Measurements from ENCODE around the gene CCL14.

The CCL14 gene

DNA sequence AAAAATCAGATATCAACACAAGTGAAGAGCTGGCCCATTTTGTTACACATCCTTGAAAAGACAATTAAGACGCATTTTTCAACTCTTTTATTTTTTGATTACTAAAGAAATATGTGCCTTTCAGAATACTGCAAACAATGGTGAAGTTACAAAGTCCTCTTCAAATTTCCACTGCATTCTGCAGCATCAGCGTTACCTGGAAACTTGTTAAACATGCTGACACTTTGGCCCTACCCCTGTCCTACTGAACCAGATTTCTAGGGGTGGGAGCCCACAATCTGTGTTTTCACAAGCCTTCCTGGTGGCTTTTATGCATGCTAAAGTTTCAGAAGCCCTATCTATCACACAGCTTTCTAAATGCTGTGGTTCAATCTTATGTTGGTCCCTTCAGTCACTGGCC is 4.5 kb upstream of the CCL14 start:
- Histone ChIP-seq H3K27ac (ENCODE audit: low read length) (no peak overlapping the region; the same call in 1 of the 2 replicates), H4K20me1 (ENCODE audit: insufficient read depth, low read length) (no peaks in the 10 kb centered on the region), H3K36me3 (replicated peaks; ENCODE audit: insufficient read depth, low read length) (no peaks in the 10 kb centered on the region), H3K27me3 (replicated peaks; ENCODE audit: insufficient read depth, low read length) (no peaks in the 10 kb centered on the region), H3K79me2 (ENCODE audit: low read length) (no peaks in the 10 kb centered on the region), H3K9me2 (replicated peaks; ENCODE audit: insufficient read depth, low read length) (no peaks in the 10 kb centered on the region), H3K9ac (ENCODE audit: low read length) (no peak overlapping the region), H3K9me3 (replicated peaks; ENCODE audit: insufficient read depth, low read length) (no peaks in the 10 kb centered on the region), H3F3A (ENCODE audit: insufficient read depth, low read length) (no peaks in the 10 kb centered on the region), H3K4me1 (ENCODE audit: low read length) (peaks cover 3% of the 10 kb centered on the region), H2AFZ (ENCODE audit: low read length) (no peak overlapping the region), H3K4me3 (ENCODE audit: low read length) (no peak overlapping the region), H3K4me2 (ENCODE audit: low read depth, low read length) (no peak overlapping the region)
- peak; percentile 16 for DNase-seq
- no peak for TF ChIP-seq EZH2 (optimal IDR thresholded peaks at IDR 0.05; ENCODE audit: low read depth, low read length)
- TF ChIP-seq, protein P1, sequence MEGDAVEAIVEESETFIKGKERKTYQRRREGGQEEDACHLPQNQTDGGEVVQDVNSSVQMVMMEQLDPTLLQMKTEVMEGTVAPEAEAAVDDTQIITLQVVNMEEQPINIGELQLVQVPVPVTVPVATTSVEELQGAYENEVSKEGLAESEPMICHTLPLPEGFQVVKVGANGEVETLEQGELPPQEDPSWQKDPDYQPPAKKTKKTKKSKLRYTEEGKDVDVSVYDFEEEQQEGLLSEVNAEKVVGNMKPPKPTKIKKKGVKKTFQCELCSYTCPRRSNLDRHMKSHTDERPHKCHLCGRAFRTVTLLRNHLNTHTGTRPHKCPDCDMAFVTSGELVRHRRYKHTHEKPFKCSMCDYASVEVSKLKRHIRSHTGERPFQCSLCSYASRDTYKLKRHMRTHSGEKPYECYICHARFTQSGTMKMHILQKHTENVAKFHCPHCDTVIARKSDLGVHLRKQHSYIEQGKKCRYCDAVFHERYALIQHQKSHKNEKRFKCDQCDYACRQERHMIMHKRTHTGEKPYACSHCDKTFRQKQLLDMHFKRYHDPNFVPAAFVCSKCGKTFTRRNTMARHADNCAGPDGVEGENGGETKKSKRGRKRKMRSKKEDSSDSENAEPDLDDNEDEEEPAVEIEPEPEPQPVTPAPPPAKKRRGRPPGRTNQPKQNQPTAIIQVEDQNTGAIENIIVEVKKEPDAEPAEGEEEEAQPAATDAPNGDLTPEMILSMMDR (IDR thresholded peaks at IDR 0.05; ENCODE audit: low read length) = no peak
- TF ChIP-seq EZH2phosphoT487 (IDR thresholded peaks at IDR 0.05; ENCODE audit: low read length) = no peak

DNA sequence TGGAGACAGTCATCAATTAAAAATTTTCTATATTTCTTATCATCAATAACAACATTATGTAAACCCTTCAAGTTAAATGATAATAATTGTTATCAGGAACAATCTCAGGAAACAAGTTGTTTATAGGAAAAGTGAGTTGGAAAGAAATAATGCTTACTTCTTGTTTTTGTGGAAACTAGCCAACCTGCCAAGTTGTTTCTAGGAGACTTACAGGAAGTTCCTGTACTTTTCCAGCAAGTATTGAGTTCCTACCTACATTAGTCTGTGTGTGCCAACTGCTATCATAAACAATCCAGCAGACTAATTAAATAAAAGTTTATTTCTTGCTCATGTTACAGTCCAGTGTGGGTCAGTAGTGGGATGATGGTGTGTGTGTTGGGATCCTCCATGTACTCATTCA is 1.6 kb upstream of the CCL14 start:
- H3K9me2 ChIP-seq (replicated peaks; ENCODE audit: insufficient read depth, low read length) = no peaks in the 10 kb centered on the region
- no peak overlapping the region for H2AFZ ChIP-seq (ENCODE audit: low read length)
- no peaks in the 10 kb centered on the region for H3K9me3 ChIP-seq (replicated peaks; ENCODE audit: insufficient read depth, low read length)
- no peak for DNase-seq
- H3F3A ChIP-seq (ENCODE audit: insufficient read depth, low read length) = no peaks in the 10 kb centered on the region
- no peak overlapping the region for H3K9ac ChIP-seq (ENCODE audit: low read length)
- H3K27ac ChIP-seq (ENCODE audit: low read length) = no peak overlapping the region
- no peaks in the 10 kb centered on the region for H4K20me1 ChIP-seq (ENCODE audit: insufficient read depth, low read length)
- TF ChIP-seq EZH2 (optimal IDR thresholded peaks at IDR 0.05; ENCODE audit: low read depth, low read length) = no peak
- no peaks in the 10 kb centered on the region for H3K36me3 ChIP-seq (replicated peaks; ENCODE audit: insufficient read depth, low read length)
- H3K4me1 ChIP-seq (ENCODE audit: low read length) = peaks cover 3% of the 10 kb centered on the region
- no peaks in the 10 kb centered on the region for H3K79me2 ChIP-seq (ENCODE audit: low read length)
- no peak overlapping the region for H3K4me3 ChIP-seq (ENCODE audit: low read length)
- H3K27me3 ChIP-seq (replicated peaks; ENCODE audit: insufficient read depth, low read length) = no peaks in the 10 kb centered on the region
- H3K4me2 ChIP-seq (ENCODE audit: low read depth, low read length) = no peak overlapping the region

GRCh38 chr17:35984140-35984539 is 2.4 kb downstream of the CCL14 start:
- TF ChIP-seq, protein P1 (IDR thresholded peaks at IDR 0.05; ENCODE audit: low read length) = no peak
- no peak for TF ChIP-seq EZH2 (optimal IDR thresholded peaks at IDR 0.05; ENCODE audit: low read depth, low read length)
- TF ChIP-seq EZH2phosphoT487 (IDR thresholded peaks at IDR 0.05; ENCODE audit: low read length) = no peak
- no peaks in the 10 kb centered on the region for H3K27me3 ChIP-seq (replicated peaks; ENCODE audit: insufficient read depth, low read length)

DNA sequence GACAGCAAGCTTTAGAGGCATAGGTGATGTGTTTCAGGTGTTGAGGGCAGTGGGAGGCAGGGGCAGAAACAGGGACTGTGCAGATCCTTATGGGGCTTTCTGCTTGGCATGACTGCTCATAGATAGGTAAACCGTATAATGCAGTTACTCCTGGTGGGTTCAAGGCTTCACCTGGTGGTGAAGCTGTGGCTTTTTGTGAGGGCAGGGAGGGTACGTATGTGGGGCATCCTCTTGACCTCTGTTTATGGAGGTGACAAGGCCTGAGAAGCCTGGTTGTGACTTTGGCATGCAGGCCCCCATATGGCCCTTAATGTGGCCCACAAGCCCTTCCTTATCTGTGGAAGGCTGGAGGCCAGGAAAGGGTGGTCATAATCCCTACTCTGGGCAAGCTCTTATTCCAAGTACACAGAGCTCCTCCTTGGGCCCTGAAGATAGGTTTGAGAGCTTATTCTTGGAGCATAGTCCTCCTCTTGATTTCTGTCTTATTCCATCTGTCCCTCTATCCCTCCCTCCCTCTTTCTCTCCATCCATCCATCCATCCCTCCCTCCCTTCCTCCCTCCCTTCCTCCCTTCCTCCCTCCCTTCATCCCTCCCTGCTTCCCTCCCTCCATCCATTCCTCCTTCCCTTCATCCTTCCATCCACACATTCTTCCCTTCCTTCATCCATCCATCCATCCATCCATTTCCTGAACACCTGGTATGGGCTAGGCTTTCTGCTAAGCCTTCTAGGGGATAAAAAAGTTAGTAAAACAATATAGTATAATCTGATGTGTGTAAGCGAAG is 3.9 kb downstream of the CCL14 start:
- Histone ChIP-seq H3K79me2 (ENCODE audit: low read length) (no peaks in the 10 kb centered on the region), H3F3A (ENCODE audit: insufficient read depth, low read length) (no peaks in the 10 kb centered on the region), H3K4me1 (ENCODE audit: low read length) (no peaks in the 10 kb centered on the region), H3K36me3 (replicated peaks; ENCODE audit: insufficient read depth, low read length) (no peaks in the 10 kb centered on the region), H3K9ac (ENCODE audit: low read length) (no peak overlapping the region), H3K27me3 (replicated peaks; ENCODE audit: insufficient read depth, low read length) (no peaks in the 10 kb centered on the region), H3K9me2 (replicated peaks; ENCODE audit: insufficient read depth, low read length) (no peaks in the 10 kb centered on the region), H2AFZ (ENCODE audit: low read length) (no peak overlapping the region), H3K9me3 (replicated peaks; ENCODE audit: insufficient read depth, low read length) (no peaks in the 10 kb centered on the region), H4K20me1 (ENCODE audit: insufficient read depth, low read length) (no peaks in the 10 kb centered on the region), H3K4me3 (ENCODE audit: low read length) (no peak overlapping the region), H3K27ac (ENCODE audit: low read length) (no peak overlapping the region), H3K4me2 (ENCODE audit: low read depth, low read length) (no peak overlapping the region)
- DNase-seq = no peak
- TF ChIP-seq EZH2 (optimal IDR thresholded peaks at IDR 0.05; ENCODE audit: low read depth, low read length) (no peak), EZH2phosphoT487 (IDR thresholded peaks at IDR 0.05; ENCODE audit: low read length) (no peak)
- TF ChIP-seq, protein P1 (IDR thresholded peaks at IDR 0.05; ENCODE audit: low read length) = no peak

More at GRCh38 chr17:35984140-35984539, 2.4 kb downstream of the CCL14 start:
- DNase-seq = no peak
- Histone ChIP-seq H4K20me1 (ENCODE audit: insufficient read depth, low read length) (no peaks in the 10 kb centered on the region), H3K9me2 (replicated peaks; ENCODE audit: insufficient read depth, low read length) (no peaks in the 10 kb centered on the region), H2AFZ (ENCODE audit: low read length) (no peak overlapping the region), H3K4me3 (ENCODE audit: low read length) (no peak overlapping the region), H3K4me2 (ENCODE audit: low read depth, low read length) (no peak overlapping the region), H3F3A (ENCODE audit: insufficient read depth, low read length) (no peaks in the 10 kb centered on the region), H3K9me3 (replicated peaks; ENCODE audit: insufficient read depth, low read length) (no peaks in the 10 kb centered on the region), H3K4me1 (ENCODE audit: low read length) (no peaks in the 10 kb centered on the region), H3K27ac (ENCODE audit: low read length) (no peak overlapping the region), H3K9ac (ENCODE audit: low read length) (no peak overlapping the region), H3K79me2 (ENCODE audit: low read length) (no peaks in the 10 kb centered on the region), H3K36me3 (replicated peaks; ENCODE audit: insufficient read depth, low read length) (no peaks in the 10 kb centered on the region)
